Activated naive CD4-positive, alpha-beta T cell treated with anti-CD3 and anti-CD28 coated beads, Interleukin-2, amount 10 ng/mL, durations not matched to agents 7 days and 5 days (primary cell): ENCODE data around the gene TRABD.

Experiments used
- CTCF ChIA-PET: fragments of 350-600 bp; sonication (Branson Sonifier 250); formaldehyde crosslinking; loops from one replicate; lab custom pipeline; 2021; ENCODE audit warnings: antibody characterized with exemption; lab: Charles Lee
- DNase-seq: peaks from one replicate; pipeline ENCODE4 v3.0.0-alpha.2; 2020
- H3K27ac Mint-ChIP-seq: one replicate; pipeline ENCODE4 v1.8.0; 2021; ENCODE audit warnings: mild to moderate bottlenecking, moderate library complexity, mixed read lengths
- H3K27me3 Mint-ChIP-seq: one replicate; pipeline ENCODE4 v1.8.0; 2021; ENCODE audit warnings: mild to moderate bottlenecking, mixed read lengths
- H3K36me3 Mint-ChIP-seq: one replicate; pipeline ENCODE4 v1.8.0; 2021; ENCODE audit warnings: mixed read lengths
- H3K4me1 Mint-ChIP-seq: one replicate; pipeline ENCODE4 v1.8.0; 2021; ENCODE audit warnings: mixed read lengths
- H3K4me3 Mint-ChIP-seq: one replicate; pipeline ENCODE4 v1.8.0; 2021; ENCODE audit warnings: mild to moderate bottlenecking, moderate library complexity, mixed read lengths
- H3K9me3 Mint-ChIP-seq: one replicate; pipeline ENCODE4 v1.8.0; 2021; ENCODE audit warnings: mixed read lengths

The TRABD gene

GRCh38 chr22:50246242-50247175 lies 60.8 kb downstream of the TRABD start:
- Mint-ChIP-seq H3K27ac (peak overlapping the region; percentile 75), H3K27me3 (no peaks in the 10 kb centered on the region)
- CTCF ChIA-PET: interaction anchor here (1.7 kb wide), 1 partner anchor 375 kb away, joined by 4 read pairs; no protein-coding TSS in a partner anchor

GRCh38 chr22:50247748-50248147 lies 62.0 kb downstream of the TRABD start:
- peaks cover 15% of the 10 kb centered on the region for H3K36me3 Mint-ChIP-seq
- H3K4me1 Mint-ChIP-seq: peaks cover 49% of the 10 kb centered on the region
- H3K9me3 Mint-ChIP-seq: no peaks in the 10 kb centered on the region
- CTCF ChIA-PET: no interaction called here
- H3K27ac Mint-ChIP-seq: peak overlapping the region; percentile 75
- H3K4me3 Mint-ChIP-seq: peak overlapping the region; percentile 40
- peak; percentile 67 for DNase-seq
- no peaks in the 10 kb centered on the region for H3K27me3 Mint-ChIP-seq

More at GRCh38 chr22:50246242-50247175, 60.8 kb downstream of the TRABD start:
- Mint-ChIP-seq H3K4me3 (peak overlapping the region; percentile 97), H3K4me1 (peaks cover 57% of the 10 kb centered on the region), H3K36me3 (peaks cover 19% of the 10 kb centered on the region), H3K9me3 (no peaks in the 10 kb centered on the region)
- DNase-seq: no peak

- H3K4me3 Mint-ChIP-seq: no peak overlapping the region
Observed at GRCh38 chr22:50248196-50249081, 62.7 kb downstream of the TRABD start.

More at GRCh38 chr22:50248196-50249081, 62.7 kb downstream of the TRABD start:
- no peaks in the 10 kb centered on the region for H3K27me3 Mint-ChIP-seq
- no peaks in the 10 kb centered on the region for H3K9me3 Mint-ChIP-seq
- peak overlapping the region; percentile 75 for H3K27ac Mint-ChIP-seq
- DNase-seq: no peak
- CTCF ChIA-PET: no interaction called here
- H3K4me1 Mint-ChIP-seq: peaks cover 42% of the 10 kb centered on the region
- peaks cover 15% of the 10 kb centered on the region for H3K36me3 Mint-ChIP-seq
